PC-9 (cell line): Measurements from ENCODE around the gene TDP1.

Source experiments
- EZH2 ChIP-seq: fragments of 200-600 bp; sonication (generic); IDR thresholded peaks from 2 replicates; pipeline ENCODE4 v1.8.0; 2017; ENCODE audit warnings: antibody characterized with exemption, low read depth
- TF ChIP-seq, protein P1 (sequence below): fragments of 200-600 bp; sonication (generic); conservative IDR thresholded peaks from 2 replicates; pipeline ENCODE4 v1.6.1; 2017; ENCODE audit warnings: mixed run types, antibody characterized with exemption, mild to moderate bottlenecking, moderate library complexity

DNA sequence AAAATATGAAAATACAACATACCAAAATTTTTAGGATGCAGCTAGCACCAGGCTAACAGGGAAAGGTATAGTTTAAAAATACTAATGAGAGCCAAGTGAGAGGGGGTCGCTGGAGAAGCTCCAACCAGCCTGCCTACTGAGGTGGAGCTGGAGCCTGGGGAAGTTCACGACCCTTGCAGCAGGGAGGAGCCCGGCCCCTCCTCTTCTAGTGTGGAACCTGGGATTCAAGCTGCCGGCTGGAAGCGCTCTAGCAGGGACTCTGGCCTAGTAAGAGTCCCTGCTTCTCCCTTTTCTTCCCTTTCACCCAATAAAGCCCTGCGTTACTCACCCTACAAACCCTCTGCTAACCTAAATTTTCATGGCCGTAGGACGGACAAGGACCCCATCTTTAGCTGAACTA, 101.1 kb downstream of the TDP1 start:
- TF ChIP-seq, protein P1, sequence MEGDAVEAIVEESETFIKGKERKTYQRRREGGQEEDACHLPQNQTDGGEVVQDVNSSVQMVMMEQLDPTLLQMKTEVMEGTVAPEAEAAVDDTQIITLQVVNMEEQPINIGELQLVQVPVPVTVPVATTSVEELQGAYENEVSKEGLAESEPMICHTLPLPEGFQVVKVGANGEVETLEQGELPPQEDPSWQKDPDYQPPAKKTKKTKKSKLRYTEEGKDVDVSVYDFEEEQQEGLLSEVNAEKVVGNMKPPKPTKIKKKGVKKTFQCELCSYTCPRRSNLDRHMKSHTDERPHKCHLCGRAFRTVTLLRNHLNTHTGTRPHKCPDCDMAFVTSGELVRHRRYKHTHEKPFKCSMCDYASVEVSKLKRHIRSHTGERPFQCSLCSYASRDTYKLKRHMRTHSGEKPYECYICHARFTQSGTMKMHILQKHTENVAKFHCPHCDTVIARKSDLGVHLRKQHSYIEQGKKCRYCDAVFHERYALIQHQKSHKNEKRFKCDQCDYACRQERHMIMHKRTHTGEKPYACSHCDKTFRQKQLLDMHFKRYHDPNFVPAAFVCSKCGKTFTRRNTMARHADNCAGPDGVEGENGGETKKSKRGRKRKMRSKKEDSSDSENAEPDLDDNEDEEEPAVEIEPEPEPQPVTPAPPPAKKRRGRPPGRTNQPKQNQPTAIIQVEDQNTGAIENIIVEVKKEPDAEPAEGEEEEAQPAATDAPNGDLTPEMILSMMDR = no peak
- TF ChIP-seq EZH2 = no peak
